K562 (cell line): Measurements from ENCODE around the gene GPATCH4. TPM values are rescaled to one million over a fixed set of nuclear protein-coding genes. Genes with fewer than 3 reads are reported as not detected.
A peak's percentile ranks its signal among the peaks of the same experiment; 100 is the strongest.
"Not testable (repeated sequence)": the region's sequence is repeated elsewhere in the genome, so short reads cannot be mapped to it uniquely, and the experiment has no call there.

Source experiments
- ATAC-seq: fragments of 200-7000 bp; cut with Tn5 transposase; 3 replicates; pipeline ENCODE4 v1.9.1; 2020; ENCODE audit warnings: moderate library complexity
- BruUV-seq: library from RNA; stranded (reverse); fragments of 400-500 nt; replicated peaks from 2 replicates; lab custom pipeline; 2021; lab: Mats Ljungman, UMichigan
- CTCF ChIA-PET: fragments of 300-600 bp; formaldehyde crosslinking; extraction: SDS; loops from one replicate; lab custom pipeline; 2021; ENCODE audit warnings: low intra/inter-chr PET ratio; lab: Yijun Ruan, JAX
- POLR2A ChIA-PET: fragments of 300-600, 350-650 bp; sonication (Branson Sonifier 250); formaldehyde crosslinking; extraction: SDS; loops from one replicate; lab custom pipeline; 2021; ENCODE audit warnings: antibody characterized with exemption, inconsistent platforms; lab: Yijun Ruan, JAX
- DNase-seq, 4 experiments: peaks; one replicate each; pipeline versions ENCODE4 v3.0.0 to v3.0.0-alpha.2; 2011 to 2018; ENCODE audit warnings: low spot score in 3 of 4, mixed read lengths in 3 of 4; ENCODE audit errors: extremely low read depth in 1 of 4
- FAIRE-seq: peaks from 2 replicates; lab custom pipeline; 2011; peaks lifted over from hg19 to GRCh38; lab: Jason Lieb, UNC
- H2AFZ ChIP-seq: 2 replicates; pipeline ENCODE4 v1.6.0; 2011; ENCODE audit warnings: low read depth, low read length, control low read depth, inconsistent platforms
- H3K27ac ChIP-seq: fragments of 200-600 bp; 3 replicates; pipeline ENCODE4 v1.8.0; 2011; ENCODE audit warnings: low read depth, mild to moderate bottlenecking, control low read depth, inconsistent platforms, low read length, moderate library complexity, mixed read lengths; ENCODE audit errors: extremely low read depth
- H3K27me3 ChIP-seq, 2 experiments: fragments of 300-600 bp in 1 of 2; 2 replicates in 1 of 2; 3 replicates in 1 of 2; pipeline versions ENCODE4 v1.6.0 to v1.8.0; 2011; ENCODE audit warnings: inconsistent platforms in 2 of 2, low read length in 2 of 2, mild to moderate bottlenecking in 1 of 2, mixed read lengths in 1 of 2, moderate library complexity in 1 of 2; ENCODE audit not compliant: control insufficient read depth in 2 of 2, insufficient read depth in 2 of 2
- H3K36me3 ChIP-seq: fragments of 300-600 bp; 3 replicates; pipeline ENCODE4 v1.8.0; 2011; ENCODE audit warnings: mild to moderate bottlenecking, low read length, inconsistent platforms; ENCODE audit not compliant: control insufficient read depth, insufficient read depth
- H3K4me1 ChIP-seq, 2 experiments: fragments of 200-600 bp in 1 of 2; replicated peaks in 1 of 2; 2 replicates in 1 of 2; 3 replicates in 1 of 2; pipeline versions ENCODE4 v1.5.1 to v1.8.0; 2011; ENCODE audit warnings: inconsistent platforms in 2 of 2, low read length in 2 of 2, mild to moderate bottlenecking in 1 of 2, mixed read lengths in 1 of 2, moderate library complexity in 1 of 2; ENCODE audit not compliant: control insufficient read depth in 2 of 2, insufficient read depth in 2 of 2
- H3K4me2 ChIP-seq: 2 replicates; pipeline ENCODE4 v1.6.1; 2011; ENCODE audit warnings: low read length, control low read depth, inconsistent platforms, mixed read lengths; ENCODE audit not compliant: insufficient read depth
- H3K4me3 ChIP-seq: fragments of 200-600 bp; sonication (generic), shearing (Covaris generic); 2 replicates; pipeline ENCODE4 v1.5.1; 2016; ENCODE audit warnings: control low read depth, inconsistent platforms
- H3K79me2 ChIP-seq: fragments of 200-600 bp; 3 replicates; pipeline ENCODE4 v1.8.0; 2011; ENCODE audit warnings: low read length, inconsistent platforms; ENCODE audit not compliant: control insufficient read depth, insufficient read depth
- H3K9ac ChIP-seq, 2 experiments: 2 replicates each; pipeline versions ENCODE4 v1.6.0 to v1.6.1; 2011; ENCODE audit warnings: low read depth in 2 of 2, low read length in 2 of 2, control low read depth in 1 of 2, inconsistent platforms in 1 of 2, mild to moderate bottlenecking in 1 of 2, mixed read lengths in 1 of 2; ENCODE audit not compliant: insufficient read depth in 1 of 2
- H3K9me1 ChIP-seq: one replicate; pipeline ENCODE4 v1.6.0; 2011; ENCODE audit warnings: inconsistent platforms, mild to moderate bottlenecking, low read length, moderate library complexity; ENCODE audit not compliant: control insufficient read depth, insufficient read depth
- H3K9me3 ChIP-seq: replicated peaks from 2 replicates; pipeline ENCODE4 v1.5.1; 2011; ENCODE audit warnings: low read depth, low read length, inconsistent platforms; ENCODE audit not compliant: control insufficient read depth, insufficient read depth
- H4K20me1 ChIP-seq: replicated peaks from 2 replicates; pipeline ENCODE4 v1.6.1; 2011; ENCODE audit warnings: low read length, inconsistent platforms, mixed read lengths; ENCODE audit not compliant: control insufficient read depth, insufficient read depth
- ARHGAP35 ChIP-seq: fragments of 450-650 bp; IDR thresholded peaks from 2 replicates; pipeline ENCODE4 v1.6.1; 2018; ENCODE audit not compliant: partially characterized antibody
- BCOR ChIP-seq: fragments of 450-650 bp; IDR thresholded peaks from 2 replicates; pipeline ENCODE4 v1.6.1; 2016
- ETV1 ChIP-seq: fragments of 450-650 bp; conservative IDR thresholded peaks from 2 replicates; pipeline ENCODE4 v1.6.1; 2016; ENCODE audit warnings: missing genetic modification characterization, control low read depth, low read depth, missing compliant biosample characterization
- HLTF ChIP-seq: fragments of 450-650 bp; IDR thresholded peaks from 2 replicates; pipeline ENCODE4 v1.6.1; 2016
- RAD21 ChIP-seq, 2 experiments: fragments of 250-450 bp in 1 of 2; fragments of 450-650 bp in 1 of 2; sonication (Bioruptor Pico) in 1 of 2; formaldehyde crosslinking in 1 of 2; IDR thresholded peaks in 1 of 2; conservative IDR thresholded peaks in 1 of 2; 2 replicates each; pipeline versions ENCODE4 v1.4.0 to v1.8.0; 2020 to 2022; ENCODE audit warnings: mild to moderate bottlenecking in 2 of 2, moderate library complexity in 1 of 2
- SAP30 ChIP-seq: fragments of 200-600 bp; sonication (generic); IDR thresholded peaks from 2 replicates; pipeline ENCODE4 v1.6.1; 2012; ENCODE audit warnings: borderline replicate concordance, low read depth, mild to moderate bottlenecking, moderate library complexity, low read length, control low read depth, inconsistent platforms; ENCODE audit not compliant: insufficient read depth, poor library complexity, severe bottlenecking
- SREBF2 ChIP-seq: sonication (generic); formaldehyde crosslinking; IDR thresholded peaks from 2 replicates; pipeline ENCODE4 v1.4.0; 2020; ENCODE audit warnings: mild to moderate bottlenecking, missing genetic modification reagents
- STAG1 ChIP-seq: sonication (generic); formaldehyde crosslinking; IDR thresholded peaks from 2 replicates; pipeline ENCODE4 v1.5.0; 2020; ENCODE audit warnings: missing genetic modification reagents, borderline replicate concordance
- TEAD4 ChIP-seq, 2 experiments: sonication (generic) in 1 of 2; formaldehyde crosslinking in 1 of 2; IDR thresholded peaks; 2 replicates each; pipeline versions ENCODE4 v1.6.1 to v1.8.0; 2012 to 2022; ENCODE audit warnings: borderline replicate concordance in 1 of 2, inconsistent platforms in 1 of 2, low read length in 1 of 2, mild to moderate bottlenecking in 1 of 2, missing genetic modification reagents in 1 of 2
- TRIM28 ChIP-seq: fragments of 450-650 bp; IDR thresholded peaks from 2 replicates; pipeline ENCODE4 v1.6.1; 2017
- ZNF146 ChIP-seq: IDR thresholded peaks from one replicate; pipeline ENCODE4 v1.6.1; 2018; ENCODE audit warnings: missing compliant biosample characterization; ENCODE audit not compliant: unreplicated experiment
- ZNF668 ChIP-seq: fragments of 250-450 bp; sonication (Bioruptor Pico); IDR thresholded peaks from 2 replicates; pipeline ENCODE4 v1.8.0; 2022; ENCODE audit warnings: mild to moderate bottlenecking, inconsistent platforms
- WGBS: fragments of 100-300 bp; shearing (Covaris generic); methylation state at CpG from one replicate; pipeline ENCODE4 v1.1.6; 2016; ENCODE audit warnings: low coverage, mixed read lengths; ENCODE audit not compliant: insufficient coverage; ENCODE audit errors: missing lambda C conversion rate; 5-methylcytosine and 5-hydroxymethylcytosine counted together
- in situ Hi-C: fragments of 300-500 bp; cut with MboI; formaldehyde crosslinking; loops from 4 replicates; pipeline ENCODE4 v1.15.0; 2018; ENCODE audit warnings: inconsistent platforms, mixed read lengths
- intact Hi-C: fragments of 100-400 bp; cut with micrococcal nuclease; formaldehyde crosslinking; loops from 2 replicates; pipeline ENCODE4 v1.14.2; 2022
- polyA plus RNA-seq, 8 experiments: library from polyadenylated mRNA; depleted of rRNA in 4 of 8; stranded (reverse) in 5 of 8; unstranded in 3 of 8; fragments of >200 nt; fragmentation: Nextera tagmentation in 2 of 8; fragmentation: Illumina TruSeq in 1 of 8; extraction: Ambion mirVana in 2 of 8; extraction: Trizol in 1 of 8; gene quantifications; 2 replicates each; pipeline versions ENCODE4 v1.2.1 to v1.2.3, GENCODE V29; 2011 to 2014; ENCODE audit warnings: inconsistent platforms in 1 of 8, missing spikeins in 1 of 8
- total RNA-seq, 7 experiments: library from RNA; depleted of rRNA in 6 of 7; stranded (reverse); fragments of >200 nt in 6 of 7; fragmentation: Illumina TruSeq in 2 of 7; extraction: Trizol in 2 of 7; gene quantifications; 2 replicates each; pipeline versions ENCODE4 v1.2.1 to v1.2.3, GENCODE V29; 2011 to 2021; ENCODE audit warnings: low replicate concordance in 1 of 7
- TF ChIP-seq, protein P1 (sequence below): fragments of 450-650 bp; formaldehyde crosslinking; IDR thresholded peaks from 2 replicates; pipeline ENCODE4 v1.4.0; 2020; ENCODE audit warnings: mild to moderate bottlenecking, moderate library complexity

Gene GPATCH4
- total and polyA plus RNA-seq, 9 of the 15 experiments (the other 6 are each of a cell fraction or from before 2014, with no cell fraction given): 43.7 to 105 (median 76.5) TPM

DNA sequence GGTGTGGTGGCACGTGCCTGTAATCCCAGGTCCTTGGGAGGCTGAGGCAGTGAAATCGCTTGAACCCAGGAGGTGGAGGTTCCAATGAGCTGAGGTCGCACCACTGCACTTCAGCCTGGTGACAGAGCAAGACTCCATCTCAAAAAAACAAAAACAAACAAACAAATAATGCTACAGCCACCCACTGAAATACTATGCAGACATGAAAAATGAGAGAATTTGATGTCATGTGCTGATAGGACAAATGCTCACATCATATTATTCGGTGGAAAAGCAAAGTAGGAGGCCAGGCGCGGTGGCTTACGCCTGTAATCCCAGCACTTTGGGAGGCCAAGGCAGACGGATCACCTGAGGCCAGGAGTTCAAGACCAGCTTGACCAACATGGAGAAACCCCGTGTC lies 8.8 kb upstream of the GPATCH4 start:
- H3K27me3 ChIP-seq: not testable (repeated sequence)
- peak; percentile 85 for TF ChIP-seq ZNF146 (CRISPR knock-in tag)
- TF ChIP-seq BCOR: peak; percentile 54; the same call in 1 of the 2 replicates
- TF ChIP-seq, all 486 proteins: peak for 2; not testable (repeated sequence) for 484
- DNase-seq, H3K27ac ChIP-seq, FAIRE-seq, H2AFZ ChIP-seq, ATAC-seq, H3K9me1 ChIP-seq, H3K36me3 ChIP-seq, H3K9me3 ChIP-seq, in situ Hi-C loops, H3K4me1 ChIP-seq, H3K4me2 ChIP-seq, intact Hi-C loops, H3K4me3 ChIP-seq, H4K20me1 ChIP-seq, H3K79me2 ChIP-seq, BruUV-seq, H3K9ac ChIP-seq: not testable (repeated sequence)
- WGBS: 22% methylated on average over 8 of the region's 9 CpGs
- ChIA-PET POLR2A (interaction anchor here (0.8 kb wide), 1 partner anchor 13 kb away, joined by 3 read pairs; no protein-coding TSS in a partner anchor), CTCF (interaction anchor here (0.7 to 3.1 kb wide), 6 partner anchors 25 to 224 kb away, joined by 3 to 77 read pairs (median 8); no protein-coding TSS in a partner anchor)

DNA sequence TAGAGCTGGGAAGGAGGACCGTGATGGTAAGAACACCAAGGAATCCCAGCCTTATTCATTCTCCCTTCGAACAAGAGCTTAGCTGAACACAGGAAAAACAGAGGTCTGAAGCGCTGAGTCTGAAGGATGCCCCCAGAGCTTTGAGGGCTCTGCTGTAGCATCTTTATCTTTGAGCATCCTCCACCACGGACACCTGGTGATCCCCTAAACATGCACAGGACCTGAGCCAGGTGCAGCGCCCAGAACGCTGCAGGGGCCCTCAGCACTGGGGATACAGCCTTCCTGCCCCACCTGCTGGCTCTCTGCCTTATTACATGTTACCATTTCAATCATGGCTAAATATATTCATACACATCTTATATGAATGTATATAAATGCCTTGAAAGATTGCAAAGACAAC lies 7.7 kb upstream of the GPATCH4 start:
- Histone ChIP-seq H3K9me3 (no peaks in the 10 kb centered on the region), H3K4me3 (no peak overlapping the region), H3K9ac (no peak overlapping the region), H3K4me2 (no peak overlapping the region; the same call in 1 of the 2 replicates), H3K27me3 (no peaks in the 10 kb centered on the region), H3K36me3 (no peaks in the 10 kb centered on the region), H3K9me1 (no peaks in the 10 kb centered on the region), H4K20me1 (no peaks in the 10 kb centered on the region), H2AFZ (no peak overlapping the region), H3K4me1 (peaks cover 0 to 2% of the 10 kb centered on the region in 2 experiments; a peak in 2 of 5 replicates), H3K27ac (no peak overlapping the region), H3K79me2 (no peaks in the 10 kb centered on the region)
- no TSS peak for BruUV-seq
- FAIRE-seq (peak; percentile 81), ATAC-seq (peak; percentile 94), DNase-seq (peak; percentile 58 to 62 (median 60))
- POLR2A ChIA-PET: interaction anchor here (0.9 to 1.2 kb wide), 3 partner anchors 15 to 22 kb away, joined by 4 to 6 read pairs (median 4); partner anchors contain the start of gene NAXE
- intact Hi-C loops (loop anchor here (1.0 to 2.0 kb wide), 3 partner anchors 25 to 226 kb away; no protein-coding TSS in a partner anchor), in situ Hi-C loops (no loop called here)
- 8% methylated on average over 6 of the region's 6 CpGs for WGBS
- CTCF ChIA-PET: interaction anchor here (0.6 to 3.1 kb wide), 12 partner anchors 21 to 226 kb away, joined by 3 to 77 read pairs (median 5); no protein-coding TSS in a partner anchor
- TF ChIP-seq ARHGAP35 (no peak), TRIM28 (no peak), ZNF668 (CRISPR knock-in tag) (no peak), RAD21 (CRISPR knock-in tag; conservative IDR thresholded peaks at IDR 0.05 in 1 of 2, IDR thresholded peaks at IDR 0.05 in 1 of 2) (peak; percentile 57 to 79), TEAD4 (IDR thresholded peaks at IDR 0.05; ENCODE audit: low read length) (no peak), TEAD4 (CRISPR knock-in tag; IDR thresholded peaks at IDR 0.05; ENCODE audit: borderline replicate concordance) (no peak), ETV1 (no peak), HLTF (no peak), STAG1 (CRISPR knock-in tag) (peak; percentile 54; the same call in 1 of the 2 replicates), SREBF2 (CRISPR knock-in tag) (no peak), SAP30 (no peak)
- TF ChIP-seq, protein P1, sequence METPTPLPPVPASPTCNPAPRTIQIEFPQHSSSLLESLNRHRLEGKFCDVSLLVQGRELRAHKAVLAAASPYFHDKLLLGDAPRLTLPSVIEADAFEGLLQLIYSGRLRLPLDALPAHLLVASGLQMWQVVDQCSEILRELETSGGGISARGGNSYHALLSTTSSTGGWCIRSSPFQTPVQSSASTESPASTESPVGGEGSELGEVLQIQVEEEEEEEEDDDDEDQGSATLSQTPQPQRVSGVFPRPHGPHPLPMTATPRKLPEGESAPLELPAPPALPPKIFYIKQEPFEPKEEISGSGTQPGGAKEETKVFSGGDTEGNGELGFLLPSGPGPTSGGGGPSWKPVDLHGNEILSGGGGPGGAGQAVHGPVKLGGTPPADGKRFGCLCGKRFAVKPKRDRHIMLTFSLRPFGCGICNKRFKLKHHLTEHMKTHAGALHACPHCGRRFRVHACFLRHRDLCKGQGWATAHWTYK (CRISPR knock-in tag): no peak
